Stimulated activated CD4-positive, alpha-beta T cell treated with anti-CD3 and anti-CD28 coated beads, TNF-alpha, amount 100 ng/mL, for 1 hour (primary cell): ENCODE results near the gene PRKCG.
"Not testable (repeated sequence)": the region's sequence is repeated elsewhere in the genome, so short reads cannot be mapped to it uniquely, and the experiment has no call there.

Experiments
- DNase-seq, 3 donors: peaks; one replicate each; pipeline ENCODE4 v3.0.0-alpha.2; 2020; ENCODE audit warnings: low read depth in 3 of 3, low spot score in 1 of 3

The PRKCG gene

GRCh38 chr19:53881482-53882390 is at the start of gene PRKCG:
TSS of gene PRKCG (plus strand) at chr19:53882197. CDS start at chr19:53882495, 298 bp downstream.
- peak in 1 of 3 donors; percentile 36 for DNase-seq

GRCh38 chr19:53832861-53833260 is 49.1 kb upstream of the PRKCG start:
- DNase-seq, result not testable (repeated sequence)

- DNase-seq, result not testable (repeated sequence)
These were observed 43.6 kb upstream of the PRKCG start for GRCh38 chr19:53838446-53838845.

GRCh38 chr19:53840241-53840640 is 41.8 kb upstream of the PRKCG start:
- DNase-seq, result not testable (repeated sequence)

GRCh38 chr19:53840914-53841313 is 41.1 kb upstream of the PRKCG start:
- not testable (repeated sequence) for DNase-seq

- no peak for DNase-seq
These were observed 37.1 kb upstream of the PRKCG start for GRCh38 chr19:53844849-53845246.

- no peak for DNase-seq
These were observed 34.4 kb upstream of the PRKCG start for GRCh38 chr19:53847555-53847954.

GRCh38 chr19:53849237-53849676 is 32.7 kb upstream of the PRKCG start:
- no peak for DNase-seq

GRCh38 chr19:53853707-53854106 is 28.3 kb upstream of the PRKCG start:
- DNase-seq, result no peak

- DNase-seq, result no peak
These were observed 17.6 kb upstream of the PRKCG start for GRCh38 chr19:53864308-53864836.

- no peak for DNase-seq
These were observed 16.5 kb upstream of the PRKCG start for GRCh38 chr19:53865523-53865917.

GRCh38 chr19:53865918-53866864 is 15.8 kb upstream of the PRKCG start:
- DNase-seq, result peak in 1 of 3 donors; percentile 37

- no peak for DNase-seq
These were observed 15.2 kb upstream of the PRKCG start for GRCh38 chr19:53866865-53867224.

- peak; percentile 99 to 100 (median 100) for DNase-seq
These were observed 14.5 kb upstream of the PRKCG start, which contains the start of gene MYADM for GRCh38 chr19:53867225-53868090. TSS of gene MYADM (plus strand) at chr19:53867883. CDS start at chr19:53873530, 5,647 bp downstream.

- no peak for DNase-seq
These were observed 13.7 kb upstream of the PRKCG start for GRCh38 chr19:53868091-53868891.

GRCh38 chr19:53868892-53869804 is 12.8 kb upstream of the PRKCG start:
- DNase-seq, result peak; percentile 63 to 70 (median 65)

GRCh38 chr19:53869805-53870484 is 12.1 kb upstream of the PRKCG start:
- not testable (repeated sequence) for DNase-seq

GRCh38 chr19:53870485-53870844 is 11.5 kb upstream of the PRKCG start:
- no peak for DNase-seq
